A549 (cell line): Measurements from ENCODE around the gene UNC79.

Experiments
- ATOH8 ChIP-seq: fragments of 250-450 bp; sonication (Bioruptor Pico); IDR thresholded peaks from 2 replicates; pipeline ENCODE4 v1.5.0; 2020; ENCODE audit warnings: low read depth, mild to moderate bottlenecking, moderate library complexity
- BCL3 ChIP-seq: fragments of >200 bp; sonication (Bioruptor Twin); formaldehyde crosslinking; IDR thresholded peaks from 3 replicates; pipeline ENCODE4 v1.6.1; 2016
- CTCF ChIP-seq: fragments of >200 bp; sonication (Bioruptor Twin); formaldehyde crosslinking; IDR thresholded peaks from 3 replicates; pipeline ENCODE4 v1.5.1; 2016
- E2F6 ChIP-seq: IDR thresholded peaks from 2 replicates; pipeline ENCODE4 v1.6.1; 2012; ENCODE audit warnings: low read depth, borderline replicate concordance
- EP300 ChIP-seq, 2 experiments: fragments of >200 bp; sonication (Bioruptor Twin); formaldehyde crosslinking; IDR thresholded peaks; 2 replicates in 1 of 2; 3 replicates in 1 of 2; pipeline ENCODE4 v1.6.1; 2016 to 2017
- GATA3 ChIP-seq: IDR thresholded peaks from 2 replicates; pipeline ENCODE4 v1.6.1; 2012; ENCODE audit warnings: borderline replicate concordance
- MAX ChIP-seq: IDR thresholded peaks from 2 replicates; pipeline ENCODE4 v1.6.1; 2012
- PBX3 ChIP-seq: IDR thresholded peaks from 2 replicates; pipeline ENCODE4 v1.6.1; 2012
- PHF8 ChIP-seq: fragments of 200-600 bp; sonication (generic); IDR thresholded peaks from 2 replicates; pipeline ENCODE4 v1.6.1; 2016; ENCODE audit warnings: low read depth, mild to moderate bottlenecking, antibody characterized with exemption, moderate library complexity, borderline replicate concordance
- POLR2A ChIP-seq: IDR thresholded peaks from 2 replicates; pipeline ENCODE4 v1.6.1; 2012; ENCODE audit warnings: mild to moderate bottlenecking, low read length
- RAD21 ChIP-seq, 2 experiments: fragments of >200 bp in 1 of 2; sonication (Bioruptor Twin) in 1 of 2; formaldehyde crosslinking in 1 of 2; IDR thresholded peaks in 1 of 2; conservative IDR thresholded peaks in 1 of 2; 2 replicates in 1 of 2; 3 replicates in 1 of 2; pipeline ENCODE4 v1.6.1; 2012 to 2018; ENCODE audit warnings: inconsistent platforms in 1 of 2
- RFX5 ChIP-seq: fragments of 450-650 bp; IDR thresholded peaks from 2 replicates; pipeline ENCODE4 v1.7.1; 2014; ENCODE audit warnings: antibody characterized with exemption, mild to moderate bottlenecking, moderate library complexity
- TP53 ChIP-seq: fragments of 250-450 bp; sonication (Bioruptor Pico); IDR thresholded peaks from 2 replicates; pipeline ENCODE4 v1.5.0; 2021; ENCODE audit warnings: mild to moderate bottlenecking, moderate library complexity

GRCh38 chr14:93693914-93694313, 263.2 kb downstream of the UNC79 start:
- TF ChIP-seq TP53 (CRISPR knock-in tag) (no peak), RFX5 (no peak), RAD21 (conservative IDR thresholded peaks at IDR 0.05 in 1 of 2, IDR thresholded peaks at IDR 0.05 in 1 of 2) (no peak), ATOH8 (CRISPR knock-in tag) (no peak), GATA3 (no peak), CTCF (no peak), E2F6 (no peak), PHF8 (no peak), PBX3 (no peak), EP300 (IDR thresholded peaks at IDR 0.05) (no peak), POLR2A (no peak), BCL3 (no peak), MAX (no peak)
